ENCODE measurements around the gene ATMIN.

- TF ChIP-seq CTCF (IDR thresholded peaks at IDR 0.05; ENCODE audit: low read depth, low read length): no peak
- no peak for TF ChIP-seq EZH2phosphoT487 (IDR thresholded peaks at IDR 0.05; ENCODE audit: low read depth)
Observed at GRCh38 chr16:81029930-81030604, 5.6 kb upstream of the ATMIN start.

Data from OCI-LY3 (cell line).